H1 (cell line): ENCODE results near the gene APH1A. TPM values are rescaled to one million over a fixed set of nuclear protein-coding genes. Genes with fewer than 3 reads are reported as not detected.

ENCODE experiments used
- CTCF ChIA-PET: fragments of 300-600 bp; sonication (Branson Sonifier 250); formaldehyde crosslinking; loops from one replicate; lab custom pipeline; 2021; ENCODE audit not compliant: partially characterized antibody; lab: Charles Lee
- POLR2A ChIA-PET: fragments of 300-600 bp; sonication (Branson Sonifier 250); formaldehyde crosslinking; loops from one replicate; lab custom pipeline; 2021; ENCODE audit warnings: inconsistent platforms; ENCODE audit not compliant: partially characterized antibody; lab: Charles Lee
- DNase-seq, 2 experiments: peaks; one replicate each; pipeline versions ENCODE4 v3.0.0 to v3.0.0-alpha.2; 2010 to 2022; ENCODE audit warnings: low spot score in 2 of 2, low read depth in 1 of 2, mixed read lengths in 1 of 2
- FAIRE-seq: peaks from 2 replicates; lab custom pipeline; 2011; peaks lifted over from hg19 to GRCh38; lab: Jason Lieb, UNC
- H2AFZ ChIP-seq: 2 replicates; pipeline ENCODE4 v1.8.1; 2012; ENCODE audit warnings: low read length, inconsistent platforms
- H2AK5ac ChIP-seq: 2 replicates; pipeline ENCODE4 v1.6.1; 2013; ENCODE audit warnings: low read depth, low read length
- H2BK120ac ChIP-seq: replicated peaks from 2 replicates; pipeline ENCODE3; 2013; ENCODE audit warnings: low read depth, low read length, inconsistent platforms
- H2BK12ac ChIP-seq: 2 replicates; pipeline ENCODE4 v1.6.1; 2013; ENCODE audit warnings: low read depth, low read length
- H2BK15ac ChIP-seq: 2 replicates; pipeline ENCODE4 v1.6.1; 2013; ENCODE audit warnings: low read length
- H2BK20ac ChIP-seq: 2 replicates; pipeline ENCODE4 v1.6.1; 2013; ENCODE audit warnings: low read length
- H2BK5ac ChIP-seq: 2 replicates; pipeline ENCODE4 v1.6.1; 2013; ENCODE audit warnings: low read depth, low read length
- H3K14ac ChIP-seq: 2 replicates; pipeline ENCODE4 v1.6.1; 2013; ENCODE audit warnings: inconsistent platforms; ENCODE audit not compliant: insufficient read length
- H3K18ac ChIP-seq: 2 replicates; pipeline ENCODE4 v1.6.1; 2013; ENCODE audit warnings: low read length; ENCODE audit errors: extremely low read depth
- H3K23ac ChIP-seq: 2 replicates; pipeline ENCODE4 v1.6.1; 2013; ENCODE audit warnings: inconsistent platforms; ENCODE audit not compliant: insufficient read length
- H3K23me2 ChIP-seq: 2 replicates; pipeline ENCODE4 v1.6.1; 2013; ENCODE audit warnings: low read depth, low read length
- H3K27ac ChIP-seq: 2 replicates; pipeline ENCODE4 v1.6.1; 2011; ENCODE audit warnings: low read depth, low read length, inconsistent platforms
- H3K27me3 ChIP-seq, 4 experiments: replicated peaks in 1 of 4; 1 replicate in 1 of 4; 2 replicates in 3 of 4; pipeline versions ENCODE4 v1.6.1 to v1.8.1; 2011 to 2013; ENCODE audit warnings: low read length in 3 of 4, mild to moderate bottlenecking in 3 of 4, inconsistent platforms in 2 of 4, mixed read lengths in 2 of 4, moderate library complexity in 1 of 4; ENCODE audit not compliant: control insufficient read depth in 3 of 4, insufficient read depth in 3 of 4; ENCODE audit errors: extremely low read depth in 1 of 4
- H3K36me3 ChIP-seq, 4 experiments: 2 replicates each; pipeline versions ENCODE4 v1.6.1 to v1.8.1; 2011 to 2013; ENCODE audit warnings: mild to moderate bottlenecking in 4 of 4, low read length in 3 of 4, moderate library complexity in 2 of 4, control low read depth in 1 of 4, inconsistent platforms in 1 of 4; ENCODE audit not compliant: insufficient read depth in 4 of 4, control insufficient read depth in 2 of 4
- H3K4ac ChIP-seq: replicated peaks from 2 replicates; pipeline ENCODE3; 2013; ENCODE audit warnings: low read length, low read depth, mixed read lengths, inconsistent platforms; ENCODE audit not compliant: insufficient read length
- H3K4me1 ChIP-seq, 4 experiments: replicated peaks in 1 of 4; 1 replicate in 1 of 4; 2 replicates in 3 of 4; pipeline versions ENCODE4 v1.6.1 to v1.8.1; 2011 to 2013; ENCODE audit warnings: low read length in 3 of 4, inconsistent platforms in 2 of 4, mixed read lengths in 1 of 4; ENCODE audit not compliant: insufficient read depth in 4 of 4, control insufficient read depth in 3 of 4
- H3K4me2 ChIP-seq, 2 experiments: 2 replicates each; pipeline versions ENCODE4 v1.6.1 to v1.8.1; 2011 to 2013; ENCODE audit warnings: low read depth in 2 of 2, low read length in 2 of 2, control low read depth in 1 of 2, inconsistent platforms in 1 of 2, mild to moderate bottlenecking in 1 of 2; ENCODE audit not compliant: insufficient read depth in 1 of 2
- H3K4me3 ChIP-seq, 4 experiments: fragments of 200-600, 300-600 bp in 1 of 4; sonication (generic), shearing (Covaris generic), sonication (Bioruptor Twin) in 1 of 4; 2 replicates each; pipeline versions ENCODE4 v1.5.1 to v1.8.1; 2011 to 2016; ENCODE audit warnings: low read length in 4 of 4, low read depth in 3 of 4, control low read depth in 2 of 4, inconsistent platforms in 2 of 4, mild to moderate bottlenecking in 2 of 4, mixed read lengths in 1 of 4, moderate library complexity in 1 of 4; ENCODE audit not compliant: insufficient read depth in 2 of 4; ENCODE audit errors: extremely low read depth in 1 of 4
- H3K56ac ChIP-seq: replicated peaks from 2 replicates; pipeline ENCODE3; 2013; ENCODE audit warnings: low read depth, mild to moderate bottlenecking, mixed read lengths, low read length, inconsistent platforms; ENCODE audit not compliant: insufficient read length
- H3K79me1 ChIP-seq: 2 replicates; pipeline ENCODE4 v1.6.1; 2013; ENCODE audit warnings: low read depth, low read length, control low read depth
- H3K79me2 ChIP-seq, 2 experiments: 2 replicates each; pipeline versions ENCODE4 v1.6.1 to v1.8.1; 2012 to 2013; ENCODE audit warnings: low read length in 2 of 2, mild to moderate bottlenecking in 2 of 2, inconsistent platforms in 1 of 2; ENCODE audit not compliant: insufficient read depth in 2 of 2, control insufficient read depth in 1 of 2
- H3K9ac ChIP-seq, 4 experiments: replicated peaks in 1 of 4; 1 replicate in 1 of 4; 2 replicates in 3 of 4; pipeline versions ENCODE4 v1.6.1 to v1.8.1; 2011 to 2013; ENCODE audit warnings: low read depth in 3 of 4, low read length in 3 of 4, control low read depth in 2 of 4, mild to moderate bottlenecking in 2 of 4, moderate library complexity in 2 of 4, inconsistent platforms in 1 of 4; ENCODE audit errors: extremely low read depth in 1 of 4
- H3K9me3 ChIP-seq, 2 experiments: 2 replicates each; pipeline versions ENCODE4 v1.6.1 to v1.8.1; 2012 to 2013; ENCODE audit warnings: mild to moderate bottlenecking in 2 of 2, moderate library complexity in 2 of 2, control low read depth in 1 of 2, inconsistent platforms in 1 of 2, low read depth in 1 of 2, low read length in 1 of 2, mixed read lengths in 1 of 2; ENCODE audit not compliant: insufficient read depth in 2 of 2
- H4K20me1 ChIP-seq, 2 experiments: replicated peaks in 1 of 2; 2 replicates each; pipeline versions ENCODE3 to v1.8.1; 2011 to 2013; ENCODE audit warnings: inconsistent platforms in 2 of 2, low read length in 2 of 2, mild to moderate bottlenecking in 1 of 2; ENCODE audit not compliant: insufficient read depth in 2 of 2, control insufficient read depth in 1 of 2
- H4K5ac ChIP-seq: 2 replicates; pipeline ENCODE4 v1.6.1; 2013; ENCODE audit warnings: low read length, low read depth, mixed read lengths, inconsistent platforms; ENCODE audit not compliant: insufficient read length
- H4K8ac ChIP-seq: 2 replicates; pipeline ENCODE4 v1.8.0; 2013; ENCODE audit warnings: mild to moderate bottlenecking, moderate library complexity, low read length, inconsistent platforms; ENCODE audit not compliant: insufficient read depth; ENCODE audit errors: extremely low read depth
- H4K91ac ChIP-seq: replicated peaks from 2 replicates; pipeline ENCODE3; 2013; ENCODE audit warnings: low read length, mixed read lengths, inconsistent platforms; ENCODE audit not compliant: insufficient read length
- ATF2 ChIP-seq: IDR thresholded peaks from 2 replicates; pipeline ENCODE4 v1.6.1; 2012; ENCODE audit warnings: low read length, inconsistent platforms
- CHD1 ChIP-seq: IDR thresholded peaks from 2 replicates; pipeline ENCODE4 v1.6.1; 2012; ENCODE audit warnings: low read depth, low read length, improper control_type of control experiment
- EZH2 ChIP-seq: fragments of 200-600 bp; sonication (generic); IDR thresholded peaks from 2 replicates; pipeline ENCODE4 v1.7.1; 2012; ENCODE audit warnings: low read depth, mild to moderate bottlenecking, moderate library complexity, low read length, inconsistent platforms; ENCODE audit not compliant: severe bottlenecking
- MAX ChIP-seq: IDR thresholded peaks from 2 replicates; pipeline ENCODE4 v1.6.1; 2012; ENCODE audit warnings: inconsistent platforms
- TAF7 ChIP-seq: optimal IDR thresholded peaks from 2 replicates; pipeline ENCODE3; 2011; ENCODE audit warnings: low read depth, mild to moderate bottlenecking, inconsistent platforms, low read length, moderate library complexity, borderline replicate concordance
- WGBS, 2 experiments: shearing (Covaris generic) in 1 of 2; methylation state at CpG; one replicate each; pipeline versions ENCODE4 v1.1.6 to v1.1.7; 2013 to 2015; ENCODE audit warnings: low lambda C conversion rate in 2 of 2, mixed read lengths in 2 of 2, inconsistent platforms in 1 of 2, low coverage in 1 of 2, missing lambda C conversion rate in 1 of 2; ENCODE audit not compliant: insufficient replicate concordance in 2 of 2, insufficient coverage in 1 of 2, insufficient read length in 1 of 2; ENCODE audit errors: extremely low coverage in 1 of 2, missing lambda C conversion rate in 1 of 2; 5-methylcytosine and 5-hydroxymethylcytosine counted together
- polyA plus RNA-seq, 7 experiments: library from polyadenylated mRNA; depleted of rRNA in 3 of 7; stranded (reverse) in 5 of 7; unstranded in 2 of 7; fragments of >200 nt in 5 of 7; fragments of 200-250 nt in 2 of 7; gene quantifications; 1 replicate in 5 of 7; 2 replicates in 1 of 7; 4 replicates in 1 of 7; pipeline versions ENCODE4 v1.2.1 to v1.2.3, GENCODE V29; 2011 to 2013; ENCODE audit warnings: missing spikeins in 2 of 7, mixed read lengths in 2 of 7
- total RNA-seq: library from RNA; stranded (reverse); fragmentation: NEBNext Ultra II Directional; extraction: Animal tissue kit (Norgen Biotek cat#: 25700); gene quantifications from 2 replicates; pipeline ENCODE4 v1.2.1, GENCODE V29; 2021

The APH1A gene
- total and polyA plus RNA-seq, 2 of the 8 experiments (the other 6 are each of a cell fraction or from before 2014, with no cell fraction given), result 111 to 183 TPM

GRCh38 chr1:150256198-150256553, 12.6 kb downstream of the APH1A start:
- Histone ChIP-seq H3K36me3 (peaks cover 0 to 2% (median 1%) of the 10 kb centered on the region in 4 experiments; a peak in 2 of 8 replicates), H2BK120ac (peak overlapping the region; percentile 63), H3K18ac (peak overlapping the region; percentile 100), H3K14ac (no peak overlapping the region), H3K4me1 (peaks cover 0 to 20% (median 14%) of the 10 kb centered on the region in 4 experiments; a peak in 6 of 7 replicates), H2AK5ac (peak overlapping the region; percentile 99), H3K79me2 (peaks cover 4 to 20% of the 10 kb centered on the region in 2 experiments), H3K23me2 (peaks cover 36% of the 10 kb centered on the region), H4K5ac (peak overlapping the region; percentile 64), H3K4me2 (peak overlapping the region; percentile 78 to 99), H3K9ac (peak overlapping the region in 3 of 4 experiments; percentile 67 to 83 (median 80); a peak in 6 of 7 replicates), H2BK20ac (peak overlapping the region; percentile 67), H2BK12ac (peak overlapping the region; percentile 99), H3K27ac (peak overlapping the region; percentile 95), H2AFZ (no peak overlapping the region), H3K27me3 (no peaks in the 10 kb centered on the region), H3K4ac (no peak overlapping the region), H4K20me1 (no peaks in the 10 kb centered on the region), H3K4me3 (peak overlapping the region; percentile 70 to 82 (median 80); a peak in 7 of 8 replicates), H2BK15ac (peak overlapping the region; percentile 100; the same call in 1 of the 2 replicates), H4K8ac (peak overlapping the region; percentile 81; the same call in 1 of the 2 replicates), H3K9me3 (no peaks in the 10 kb centered on the region), H3K23ac (no peak overlapping the region), H3K56ac (peak overlapping the region; percentile 48), H4K91ac (peak overlapping the region; percentile 96), H2BK5ac (peak overlapping the region; percentile 98), H3K79me1 (peaks cover 5% of the 10 kb centered on the region; the same call in 1 of the 2 replicates)
- 0% methylated on average over 1 of the region's 1 CpG; no CpG with 5 or more reads in 1 of the 2 experiments for WGBS, 2 experiments
- DNase-seq (no peak), FAIRE-seq (no peak)
- ChIA-PET CTCF (interaction anchor here (0.6 to 17.5 kb wide), 18 partner anchors 11 to 277 kb away, joined by 3 to 326 read pairs (median 6); partner anchors contain the start of genes APH1A, C1orf54 and CIART), POLR2A (interaction anchor here (0.5 to 19.4 kb wide), 22 partner anchors 10 to 510 kb away, joined by 3 to 535 read pairs (median 6); partner anchors contain the start of genes ANP32E, APH1A, C1orf54 and CIART)
- TF ChIP-seq CHD1 (no peak), EZH2 (no peak), TAF7 (peak; percentile 47), MAX (no peak), ATF2 (peak; percentile 70; the same call in 1 of the 2 replicates)
